ENCODE results near the gene NLRP5.
"Not testable (repeated sequence)": the region's sequence is repeated elsewhere in the genome, so short reads cannot be mapped to it uniquely, and the experiment has no call there.

DNA sequence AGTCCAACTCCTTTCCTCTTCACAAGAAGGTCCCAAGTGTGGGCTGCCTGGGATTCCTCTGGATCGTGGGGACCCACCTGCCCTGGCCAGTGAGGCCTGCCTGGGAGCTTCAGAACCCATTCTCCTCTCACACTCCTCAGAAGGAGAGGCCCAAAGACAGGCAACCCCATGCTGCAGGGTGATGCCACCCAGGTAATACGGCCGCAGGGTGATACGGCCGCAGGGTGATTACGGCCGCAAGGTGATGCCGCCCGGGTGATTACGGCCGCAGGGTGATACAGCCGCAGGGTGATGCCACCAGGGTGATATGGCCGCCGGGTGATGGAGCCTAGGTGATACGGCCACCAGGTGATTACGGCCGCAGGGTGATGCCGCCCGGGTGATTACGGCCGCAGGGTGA is 111.7 kb downstream of the NLRP5 start:
- not testable (repeated sequence) for TF ChIP-seq POLR2A, POLR2AphosphoS5 (IDR thresholded peaks at IDR 0.05)
- TF ChIP-seq, protein P1, sequence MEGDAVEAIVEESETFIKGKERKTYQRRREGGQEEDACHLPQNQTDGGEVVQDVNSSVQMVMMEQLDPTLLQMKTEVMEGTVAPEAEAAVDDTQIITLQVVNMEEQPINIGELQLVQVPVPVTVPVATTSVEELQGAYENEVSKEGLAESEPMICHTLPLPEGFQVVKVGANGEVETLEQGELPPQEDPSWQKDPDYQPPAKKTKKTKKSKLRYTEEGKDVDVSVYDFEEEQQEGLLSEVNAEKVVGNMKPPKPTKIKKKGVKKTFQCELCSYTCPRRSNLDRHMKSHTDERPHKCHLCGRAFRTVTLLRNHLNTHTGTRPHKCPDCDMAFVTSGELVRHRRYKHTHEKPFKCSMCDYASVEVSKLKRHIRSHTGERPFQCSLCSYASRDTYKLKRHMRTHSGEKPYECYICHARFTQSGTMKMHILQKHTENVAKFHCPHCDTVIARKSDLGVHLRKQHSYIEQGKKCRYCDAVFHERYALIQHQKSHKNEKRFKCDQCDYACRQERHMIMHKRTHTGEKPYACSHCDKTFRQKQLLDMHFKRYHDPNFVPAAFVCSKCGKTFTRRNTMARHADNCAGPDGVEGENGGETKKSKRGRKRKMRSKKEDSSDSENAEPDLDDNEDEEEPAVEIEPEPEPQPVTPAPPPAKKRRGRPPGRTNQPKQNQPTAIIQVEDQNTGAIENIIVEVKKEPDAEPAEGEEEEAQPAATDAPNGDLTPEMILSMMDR (IDR thresholded peaks at IDR 0.05): not testable (repeated sequence)
